Measurements from ENCODE around the gene C3orf33.

- TF ChIP-seq ZNF317 (CRISPR knock-in tag; IDR thresholded peaks at IDR 0.05), result no peak
- TF ChIP-seq REST (IDR thresholded peaks at IDR 0.05; ENCODE audit: borderline replicate concordance in 1 of 2, low read depth in 1 of 2, low read length in 2 of 2), result no peak
- TF ChIP-seq ZNF263 (CRISPR knock-in tag; IDR thresholded peaks at IDR 0.05), result no peak
- no peak for TF ChIP-seq ARNT2 (CRISPR knock-in tag; IDR thresholded peaks at IDR 0.05; ENCODE audit: low read depth)
- TF ChIP-seq FIP1L1 (IDR thresholded peaks at IDR 0.05; ENCODE audit: borderline replicate concordance, insufficient read depth, low read depth, low read length), result no peak
- no peak for TF ChIP-seq NCOR1 (IDR thresholded peaks at IDR 0.05; ENCODE audit: borderline replicate concordance, low read length)
- no peak for TF ChIP-seq ZNF224 (CRISPR knock-in tag; IDR thresholded peaks at IDR 0.05)
- no peak for TF ChIP-seq FOXM1 (CRISPR knock-in tag; IDR thresholded peaks at IDR 0.05)
Observed at GRCh38 chr3:155815030-155815545, 9.0 kb upstream of the C3orf33 start.

All from HepG2 (cell line).